Measurements from ENCODE around the gene RUNDC1.
"Not testable (repeated sequence)": the region's sequence is repeated elsewhere in the genome, so short reads cannot be mapped to it uniquely, and the experiment has no call there.

The RUNDC1 gene

DNA sequence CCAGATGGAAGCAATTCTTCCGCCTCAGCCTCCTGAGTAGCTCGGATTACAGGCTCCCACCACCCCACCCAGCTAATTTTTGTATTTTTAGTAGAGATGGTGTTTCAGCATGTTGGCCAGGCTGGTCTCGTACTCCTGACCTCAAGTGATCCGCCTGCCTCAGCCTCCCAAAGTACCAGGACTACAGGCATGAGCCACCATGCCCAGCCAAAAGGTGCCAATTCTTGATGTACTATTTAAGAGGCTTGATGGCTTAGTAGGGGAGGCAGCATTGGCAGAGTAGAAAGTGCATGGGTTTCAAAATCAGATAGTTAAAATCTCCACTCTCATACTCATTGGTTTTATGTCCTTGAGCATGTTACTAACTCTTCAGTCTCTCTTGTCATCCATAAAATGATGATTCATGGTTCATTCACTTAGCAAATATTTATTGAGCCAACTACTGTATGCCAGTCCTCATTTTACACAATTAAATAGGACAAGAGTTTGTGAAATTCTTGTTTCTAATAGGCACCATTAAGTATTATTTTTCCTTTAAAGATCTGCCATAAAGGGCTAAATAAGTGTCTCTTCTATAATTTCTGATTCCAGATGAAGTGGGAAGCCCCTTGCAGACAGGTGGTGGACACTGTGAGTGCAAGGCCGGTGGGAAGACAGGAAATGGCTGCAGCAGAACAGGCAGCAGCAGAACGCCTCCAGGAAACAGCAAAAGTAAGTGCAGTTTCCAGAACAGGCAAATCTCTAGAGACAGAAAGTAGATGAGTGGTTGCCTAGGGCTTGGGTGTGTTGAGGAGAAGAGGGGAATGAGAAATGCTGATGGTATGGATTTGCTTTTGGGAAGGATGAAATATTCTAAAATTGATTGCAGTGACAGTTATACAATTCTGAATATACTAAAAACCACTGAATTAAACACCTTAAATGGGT is 9.6 kb downstream of the RUNDC1 start:
- DNase-seq = no peak
- intact Hi-C loops (cut with DNase I) = no loop called here

- no peak for DNase-seq
- intact Hi-C loops (cut with DNase I) = no loop called here
These were observed 11.1 kb downstream of the RUNDC1 start for GRCh38 chr17:42991471-42991870.

DNA sequence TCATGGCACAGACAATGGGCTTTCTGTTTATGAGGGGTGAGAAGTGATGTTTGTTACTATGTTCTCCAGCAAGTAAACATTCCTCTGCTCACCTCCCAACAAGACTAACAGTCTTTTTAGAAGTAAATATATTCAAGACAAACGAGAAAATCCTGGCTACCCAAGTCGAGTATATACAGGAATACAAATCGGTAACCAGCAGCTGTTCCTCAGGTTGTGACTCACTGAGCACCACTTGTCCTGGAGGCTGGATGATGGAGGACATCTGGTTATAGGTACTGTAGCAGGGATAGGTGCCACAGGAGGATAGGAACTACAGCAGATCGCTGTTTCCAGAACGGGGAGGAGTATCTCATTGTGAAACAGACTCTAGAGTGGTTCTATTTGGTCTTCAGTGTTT is 12.5 kb downstream of the RUNDC1 start:
- no peak for DNase-seq
- intact Hi-C loops (cut with DNase I) = no loop called here

DNA sequence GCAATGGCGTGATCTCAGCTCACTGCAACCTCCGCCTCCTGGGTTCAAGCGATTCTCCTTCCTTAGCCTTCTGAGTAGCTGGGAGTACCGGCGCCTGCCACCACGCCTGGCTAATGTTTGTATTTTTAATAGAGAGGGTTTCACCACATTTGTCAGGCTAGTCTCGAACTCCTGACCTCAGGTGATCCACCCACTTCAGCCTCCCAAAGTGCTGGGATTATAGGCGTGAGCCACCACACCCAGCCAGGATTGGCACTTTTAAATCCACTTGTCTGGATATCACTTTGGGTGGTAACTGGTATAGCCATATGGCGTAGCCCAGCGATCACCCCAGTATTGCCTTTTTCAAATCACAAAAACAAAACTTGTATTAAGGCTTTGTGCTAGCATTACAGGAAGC is 13.5 kb downstream of the RUNDC1 start:
- intact Hi-C loops (cut with DNase I); DNase-seq: not testable (repeated sequence)

- no peak for DNase-seq
- intact Hi-C loops (cut with DNase I) = loop anchor here (5.0 kb wide), 1 partner anchor 155 kb away; the partner anchor contains the start of gene AOC2
These were observed 17.1 kb downstream of the RUNDC1 start for GRCh38 chr17:42997390-42997983.

GRCh38 chr17:42997984-42998938 is 17.9 kb downstream of the RUNDC1 start, which contains the start of gene RPL27:
Gene RPL27, plus strand, starts transcription at chr17:42998419. Its CDS starts 332 bp downstream, at chr17:42998751.
- intact Hi-C loops (cut with DNase I) = loop anchor here (1.0 to 5.0 kb wide), 2 partner anchors 34 to 156 kb away; partner anchors contain the start of genes AARSD1 and AOC2
- peak; percentile 97 to 100 (median 99) for DNase-seq

GRCh38 chr17:42999003-42999525 is 18.7 kb downstream of the RUNDC1 start:
- DNase-seq = peak in 1 of 10 donors; percentile 15
- intact Hi-C loops (cut with DNase I) = loop anchor here (5.0 kb wide), 1 partner anchor 157 kb away; the partner anchor contains the start of gene AOC2

DNA sequence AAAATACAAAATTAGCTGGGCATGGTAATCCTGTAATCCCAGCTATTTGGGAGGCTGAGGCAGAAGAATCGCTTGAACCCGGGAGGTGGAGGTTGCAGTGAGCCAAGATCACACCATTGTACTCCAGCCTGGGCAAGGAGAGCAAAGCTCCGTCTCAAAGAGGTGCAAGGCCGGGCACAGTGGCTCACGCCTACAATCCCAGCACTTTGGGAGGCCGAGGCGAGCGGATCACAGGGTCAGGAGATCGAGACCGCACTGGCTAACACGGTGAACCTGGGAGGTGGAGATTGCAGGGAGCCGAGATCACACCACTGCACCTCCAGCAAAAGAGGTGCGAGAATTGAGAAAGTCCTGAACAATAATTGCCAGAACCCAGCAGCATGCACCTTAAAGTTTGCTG is 20.5 kb downstream of the RUNDC1 start:
- intact Hi-C loops (cut with DNase I); DNase-seq: not testable (repeated sequence)

GRCh38 chr17:43003542-43004172 is 23.3 kb downstream of the RUNDC1 start:
- peak in 1 of 10 donors; percentile 0 for DNase-seq
- intact Hi-C loops (cut with DNase I) = no loop called here

GRCh38 chr17:43006639-43007551 is 26.5 kb downstream of the RUNDC1 start, which contains the start of gene IFI35:
Gene IFI35, plus strand, starts transcription at chr17:43006784. Its CDS starts 164 bp downstream, at chr17:43006948.
- peak; percentile 37 to 96 (median 74) for DNase-seq
- intact Hi-C loops (cut with DNase I) = no loop called here

DNA sequence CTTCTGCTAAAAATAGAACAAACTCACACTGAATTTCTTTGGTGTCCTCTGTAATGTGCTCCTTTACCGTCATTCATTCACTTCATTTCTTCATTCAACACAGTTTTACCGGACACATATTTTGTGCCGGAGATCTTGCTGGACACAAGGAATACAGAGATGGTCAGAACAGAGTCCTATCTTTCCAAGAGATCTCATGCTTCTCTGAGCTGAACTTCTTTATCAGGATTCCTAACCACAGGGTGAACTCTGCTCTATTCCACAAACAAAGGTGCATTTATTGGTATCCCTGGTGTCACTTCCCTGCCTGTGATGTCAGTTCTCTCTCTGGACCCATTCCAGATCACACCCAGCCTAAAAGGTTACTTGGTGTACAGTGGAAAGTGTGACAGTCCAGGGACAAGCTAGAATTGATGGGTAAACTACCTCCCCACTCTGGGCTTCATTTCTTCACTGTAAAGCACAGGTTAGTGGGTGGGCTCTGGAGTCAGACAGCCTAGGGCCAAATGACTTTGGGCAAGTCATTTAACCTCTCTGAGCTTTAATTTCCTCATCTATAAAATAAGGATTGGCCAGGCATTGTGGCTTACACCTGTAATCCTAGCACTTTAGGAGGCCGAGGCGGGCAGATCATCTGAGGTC is 30.4 kb downstream of the RUNDC1 start:
- intact Hi-C loops (cut with DNase I) = no loop called here
- DNase-seq = no peak

DNA sequence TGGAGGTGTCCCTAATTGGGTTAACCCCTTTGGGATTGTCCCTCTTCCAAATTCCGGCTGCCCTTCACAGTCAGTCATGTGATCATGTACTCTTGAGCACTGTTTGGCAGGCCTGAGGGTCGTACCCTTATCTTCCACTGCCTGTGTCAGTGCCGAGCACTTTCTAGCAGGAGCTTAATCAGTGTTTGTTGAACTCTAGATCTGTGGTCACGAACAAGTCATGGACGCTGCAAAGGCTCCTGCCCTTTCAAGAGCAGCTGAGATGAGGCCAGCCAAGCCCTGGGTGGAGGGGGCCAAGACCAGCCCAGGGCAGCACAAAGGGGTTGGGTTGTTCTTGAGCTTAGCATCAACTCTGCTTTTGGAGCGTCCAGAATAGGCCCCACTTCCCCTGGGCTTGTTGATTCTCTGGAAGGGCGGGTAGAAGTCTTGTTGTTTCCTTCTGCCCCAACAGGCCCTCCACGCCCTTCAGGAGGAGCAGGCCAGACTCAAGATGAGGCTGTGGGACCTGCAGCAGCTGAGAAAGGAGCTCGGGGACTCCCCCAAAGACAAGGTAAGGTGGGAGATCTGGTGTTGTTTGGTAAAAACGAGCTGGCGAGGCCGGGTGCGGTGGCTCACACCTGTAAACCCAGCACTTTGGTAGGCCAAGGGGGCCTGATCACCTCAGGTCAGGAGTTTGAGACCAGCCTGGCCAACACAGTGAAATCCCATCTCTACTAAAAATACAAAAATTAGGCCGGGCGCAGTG is 31.5 kb downstream of the RUNDC1 start:
- DNase-seq = peak in 1 of 10 donors; percentile 23
- intact Hi-C loops (cut with DNase I) = no loop called here

DNA sequence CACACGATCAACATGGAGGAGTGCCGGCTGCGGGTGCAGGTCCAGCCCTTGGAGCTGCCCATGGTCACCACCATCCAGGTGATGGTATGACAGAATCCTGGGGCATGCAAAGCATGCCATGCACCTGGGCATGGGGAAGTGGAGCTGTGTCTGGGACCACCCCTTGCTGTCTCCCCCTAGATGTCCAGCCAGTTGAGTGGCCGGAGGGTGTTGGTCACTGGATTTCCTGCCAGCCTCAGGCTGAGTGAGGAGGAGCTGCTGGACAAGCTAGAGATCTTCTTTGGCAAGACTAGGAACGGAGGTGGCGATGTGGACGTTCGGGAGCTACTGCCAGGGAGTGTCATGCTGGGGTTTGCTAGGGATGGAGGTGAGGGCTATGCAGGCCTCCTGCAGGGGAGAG is 32.9 kb downstream of the RUNDC1 start:
- intact Hi-C loops (cut with DNase I) = no loop called here
- peak in 1 of 10 donors; percentile 59 for DNase-seq

- intact Hi-C loops (cut with DNase I) = no loop called here
- DNase-seq = peak in 1 of 10 donors; percentile 63
These were observed 33.8 kb downstream of the RUNDC1 start for GRCh38 chr17:43014020-43014648.

DNA sequence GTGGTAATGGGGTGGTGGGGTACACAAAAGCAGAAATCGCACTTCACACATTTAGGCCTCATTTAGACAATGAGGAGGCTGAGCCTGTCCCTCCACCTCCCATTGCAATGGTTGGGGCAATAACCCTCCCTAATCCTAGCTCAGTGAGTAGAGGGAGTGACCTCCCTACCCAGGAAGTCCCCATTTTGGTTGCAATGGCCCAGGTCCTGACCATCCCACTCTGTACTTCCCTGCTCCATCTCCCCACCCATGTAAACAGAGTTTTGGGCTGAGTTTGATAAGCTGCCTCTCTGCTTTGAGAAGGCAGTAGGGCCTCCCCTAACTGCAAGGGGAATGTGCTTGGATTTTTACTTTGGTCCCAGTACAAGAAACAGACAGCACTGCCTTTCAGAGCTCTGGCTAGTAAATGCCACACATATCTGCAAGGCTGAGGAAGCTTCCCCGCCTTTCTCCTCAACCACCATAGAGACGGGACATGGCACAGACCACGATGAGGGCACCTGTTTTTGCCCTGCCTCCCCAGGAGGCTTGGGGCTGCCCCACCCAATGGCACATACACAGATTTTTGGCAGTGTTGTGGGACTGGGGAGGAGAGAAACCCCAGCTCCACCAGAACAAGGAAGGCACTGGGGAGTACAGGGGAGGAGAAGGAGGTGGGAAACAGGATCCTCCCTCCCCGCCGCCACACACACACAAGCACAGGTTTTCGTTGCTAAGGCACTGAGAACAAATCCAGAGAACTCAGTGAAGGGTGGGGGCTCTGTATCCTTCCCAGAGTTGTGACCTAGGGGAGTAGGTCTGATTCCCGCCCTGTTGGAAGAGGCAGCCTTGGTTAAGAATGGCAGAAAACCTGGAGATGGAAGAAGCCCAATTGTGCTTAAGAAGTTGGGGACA is 34.5 kb downstream of the RUNDC1 start:
- intact Hi-C loops (cut with DNase I) = no loop called here
- DNase-seq = peak in 1 of 10 donors; percentile 15

GRCh38 chr17:43015579-43015978 is 35.2 kb downstream of the RUNDC1 start:
- intact Hi-C loops (cut with DNase I) = no loop called here
- peak in 1 of 10 donors; percentile 22 for DNase-seq

Measured in posterior cingulate gyrus (tissue), 11 donors.